ENCODE data around the gene AKNAD1. TPM values are rescaled to one million over a fixed set of nuclear protein-coding genes. Genes with fewer than 3 reads are reported as not detected.
A peak's percentile ranks its signal among the peaks of the same experiment; 100 is the strongest.

Gene AKNAD1
- total and polyA plus RNA-seq, 2 of the 13 experiments (the other 11 are each of a cell fraction or from before 2014, with no cell fraction given): not detected

GRCh38 chr1:108877348-108878159, 20.7 kb upstream of the AKNAD1 start (continued):
- TF ChIP-seq GMEB1 (CRISPR knock-in tag; IDR thresholded peaks at IDR 0.05; ENCODE audit: borderline replicate concordance): no peak
- TF ChIP-seq ZNF570 (CRISPR knock-in tag; IDR thresholded peaks at IDR 0.05; ENCODE audit: borderline replicate concordance): no peak
- no peak for TF ChIP-seq ZNF3 (CRISPR knock-in tag; IDR thresholded peaks at IDR 0.05)
- TF ChIP-seq ZBTB42 (CRISPR knock-in tag; IDR thresholded peaks at IDR 0.05): no peak
- TF ChIP-seq ZNF567 (CRISPR knock-in tag; IDR thresholded peaks at IDR 0.05; ENCODE audit: borderline replicate concordance): no peak
- TF ChIP-seq ZNF780A (CRISPR knock-in tag; IDR thresholded peaks at IDR 0.05): no peak
- TF ChIP-seq ZBTB10 (CRISPR knock-in tag; IDR thresholded peaks at IDR 0.05; ENCODE audit: borderline replicate concordance): no peak
- 0 out of 2 replicates have a peak, but pooled peaks have one; percentile 17 for TF ChIP-seq ZNF670 (CRISPR knock-in tag; IDR thresholded peaks at IDR 0.05; ENCODE audit: borderline replicate concordance)
- no peak for TF ChIP-seq PAWR (CRISPR knock-in tag; IDR thresholded peaks at IDR 0.05; ENCODE audit: borderline replicate concordance)
- TF ChIP-seq RBM39 (IDR thresholded peaks at IDR 0.05; ENCODE audit: low read depth, low read length, poor library complexity, severe bottlenecking): peak; percentile 14
- TF ChIP-seq TOE1 (CRISPR knock-in tag; IDR thresholded peaks at IDR 0.05): no peak; the same call in 1 of the 2 replicates
- TF ChIP-seq, protein P1, sequence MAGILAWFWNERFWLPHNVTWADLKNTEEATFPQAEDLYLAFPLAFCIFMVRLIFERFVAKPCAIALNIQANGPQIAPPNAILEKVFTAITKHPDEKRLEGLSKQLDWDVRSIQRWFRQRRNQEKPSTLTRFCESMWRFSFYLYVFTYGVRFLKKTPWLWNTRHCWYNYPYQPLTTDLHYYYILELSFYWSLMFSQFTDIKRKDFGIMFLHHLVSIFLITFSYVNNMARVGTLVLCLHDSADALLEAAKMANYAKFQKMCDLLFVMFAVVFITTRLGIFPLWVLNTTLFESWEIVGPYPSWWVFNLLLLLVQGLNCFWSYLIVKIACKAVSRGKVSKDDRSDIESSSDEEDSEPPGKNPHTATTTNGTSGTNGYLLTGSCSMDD (CRISPR knock-in tag; IDR thresholded peaks at IDR 0.05): no peak
- no peak for TF ChIP-seq HIVEP1 (CRISPR knock-in tag; IDR thresholded peaks at IDR 0.05)
- TF ChIP-seq ZNF256 (CRISPR knock-in tag; conservative IDR thresholded peaks at IDR 0.05): no peak
- TF ChIP-seq, protein P2, sequence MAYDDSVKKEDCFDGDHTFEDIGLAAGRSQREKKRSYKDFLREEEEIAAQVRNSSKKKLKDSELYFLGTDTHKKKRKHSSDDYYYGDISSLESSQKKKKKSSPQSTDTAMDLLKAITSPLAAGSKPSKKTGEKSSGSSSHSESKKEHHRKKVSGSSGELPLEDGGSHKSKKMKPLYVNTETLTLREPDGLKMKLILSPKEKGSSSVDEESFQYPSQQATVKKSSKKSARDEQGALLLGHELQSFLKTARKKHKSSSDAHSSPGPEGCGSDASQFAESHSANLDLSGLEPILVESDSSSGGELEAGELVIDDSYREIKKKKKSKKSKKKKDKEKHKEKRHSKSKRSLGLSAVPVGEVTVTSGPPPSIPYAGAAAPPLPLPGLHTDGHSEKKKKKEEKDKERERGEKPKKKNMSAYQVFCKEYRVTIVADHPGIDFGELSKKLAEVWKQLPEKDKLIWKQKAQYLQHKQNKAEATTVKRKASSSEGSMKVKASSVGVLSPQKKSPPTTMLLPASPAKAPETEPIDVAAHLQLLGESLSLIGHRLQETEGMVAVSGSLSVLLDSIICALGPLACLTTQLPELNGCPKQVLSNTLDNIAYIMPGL (CRISPR knock-in tag; IDR thresholded peaks at IDR 0.05; ENCODE audit: borderline replicate concordance in 1 of 2, low read depth in 1 of 2): peak in 1 of 2 experiments; percentile 23; a peak in 1 of 4 replicates
- TF ChIP-seq ZNF782 (CRISPR knock-in tag; IDR thresholded peaks at IDR 0.05; ENCODE audit: borderline replicate concordance): 0 out of 2 replicates have a peak, but pooled peaks have one; percentile 38
- no peak for TF ChIP-seq SP4 (CRISPR knock-in tag; IDR thresholded peaks at IDR 0.05)
- TF ChIP-seq POLR2AphosphoS2 (IDR thresholded peaks at IDR 0.05; ENCODE audit: low read depth, low read length): no peak
- TF ChIP-seq TARDBP (CRISPR knock-in tag; IDR thresholded peaks at IDR 0.05): no peak
